ENCODE data around the gene ZNF407.

Gene ZNF407

GRCh38 chr18:74579496-74580065, 18.1 kb upstream of the ZNF407 start:
- DNase-seq (ENCODE audit: low read depth in 3 of 3) = no peak

GRCh38 chr18:74582642-74583041, 15.0 kb upstream of the ZNF407 start:
- no peak for DNase-seq (ENCODE audit: low read depth in 3 of 3)

- DNase-seq (ENCODE audit: low read depth in 3 of 3) = no peak
Observed at GRCh38 chr18:74587441-74587840, 10.2 kb upstream of the ZNF407 start.

GRCh38 chr18:74589021-74589420, 8.6 kb upstream of the ZNF407 start:
- no peak for DNase-seq (ENCODE audit: low read depth in 3 of 3)

- DNase-seq (ENCODE audit: low read depth in 3 of 3) = no peak
Observed at GRCh38 chr18:74589811-74590210, 7.9 kb upstream of the ZNF407 start.

- no peak for DNase-seq (ENCODE audit: low read depth in 3 of 3)
Observed at GRCh38 chr18:74590671-74591070, 7.0 kb upstream of the ZNF407 start.

GRCh38 chr18:74595431-74595830, 2.2 kb upstream of the ZNF407 start:
- DNase-seq (ENCODE audit: low read depth in 3 of 3) = no peak

GRCh38 chr18:74597034-74597661, 522 bp upstream of the ZNF407 start:
- DNase-seq (ENCODE audit: low read depth in 3 of 3) = peak; percentile 47 to 64 (median 52)

- peak; percentile 37 to 66 (median 43) for DNase-seq (ENCODE audit: low read depth in 3 of 3)
Observed at GRCh38 chr18:74598350-74599001, 806 bp downstream of the ZNF407 start.

- no peak for DNase-seq (ENCODE audit: low read depth in 3 of 3)
Observed at GRCh38 chr18:74604361-74604760, 6.7 kb downstream of the ZNF407 start.

GRCh38 chr18:74604774-74605173, 7.1 kb downstream of the ZNF407 start:
- DNase-seq (ENCODE audit: low read depth in 3 of 3) = no peak

- DNase-seq (ENCODE audit: low read depth in 3 of 3) = no peak
Observed at GRCh38 chr18:74608681-74609080, 11.0 kb downstream of the ZNF407 start.

- DNase-seq (ENCODE audit: low read depth in 3 of 3) = no peak
Observed at GRCh38 chr18:74609535-74609934, 11.9 kb downstream of the ZNF407 start.

- no peak for DNase-seq (ENCODE audit: low read depth in 3 of 3)
Observed at GRCh38 chr18:74610051-74610615, 12.5 kb downstream of the ZNF407 start.

GRCh38 chr18:74610860-74611259, 13.2 kb downstream of the ZNF407 start:
- DNase-seq (ENCODE audit: low read depth in 3 of 3) = no peak

GRCh38 chr18:74611765-74612164, 14.1 kb downstream of the ZNF407 start:
- no peak for DNase-seq (ENCODE audit: low read depth in 3 of 3)

- no peak for DNase-seq (ENCODE audit: low read depth in 3 of 3)
Observed at GRCh38 chr18:74613381-74613780, 15.7 kb downstream of the ZNF407 start.

- no peak for DNase-seq (ENCODE audit: low read depth in 3 of 3)
Observed at GRCh38 chr18:74616494-74616893, 18.8 kb downstream of the ZNF407 start.

GRCh38 chr18:74617486-74617885, 19.8 kb downstream of the ZNF407 start:
- DNase-seq (ENCODE audit: low read depth in 3 of 3) = no peak

- no peak for DNase-seq (ENCODE audit: low read depth in 3 of 3)
Observed at GRCh38 chr18:74622072-74622471, 24.4 kb downstream of the ZNF407 start.

- DNase-seq (ENCODE audit: low read depth in 3 of 3) = peak in 1 of 3 experiments; percentile 14
Observed at GRCh38 chr18:74623047-74623816, 25.6 kb downstream of the ZNF407 start.

- no peak for DNase-seq (ENCODE audit: low read depth in 3 of 3)
Observed at GRCh38 chr18:74624466-74624865, 26.8 kb downstream of the ZNF407 start.
